A549 treated with Hydrocortisone at 1 μM for 4 hours (cell line): ENCODE results near the gene CD164. TPM values are rescaled to one million over a fixed set of nuclear protein-coding genes. Genes with fewer than 3 reads are reported as not detected.

Experiments
- total RNA-seq: library from RNA; stranded (reverse); fragments of 200-300 nt; extraction: Qiagen RNA extraction; gene quantifications from 5 replicates; pipeline ENCODE4 v1.2.3, GENCODE V29; 2022

Gene CD164
- 89.3 to 113 TPM (median 105 TPM) in 5 replicates for total RNA-seq

GRCh38 chr6:109381747-109382575, at the start of gene CD164:
Gene CD164 (minus strand): TSS chr6:109382467. CDS start chr6:109382378, 89 bp downstream.

Other genes with a start within 250 kb of the CD164 start
- gene PPIL6, start 58.2 kb upstream of the CD164 start, total RNA-seq, result 2.9 to 3.8 TPM (median 3.1 TPM) in 5 replicates
- 13.2 to 15.7 TPM (median 14.4 TPM) in 5 replicates for gene SMPD2, start 58.3 kb upstream of the CD164 start, total RNA-seq
- 14.6 to 18.3 TPM (median 16.2 TPM) in 5 replicates for gene MICAL1, start 73.3 kb upstream of the CD164 start, total RNA-seq
- gene ZBTB24, start 100.8 kb upstream of the CD164 start, total RNA-seq, result 4.3 to 5.4 TPM (median 4.7 TPM) in 5 replicates